ENCODE results near the gene COL12A1.

- TF ChIP-seq CTCF (IDR thresholded peaks at IDR 0.05) (no peak), POLR2A (IDR thresholded peaks at IDR 0.05) (no peak)
Measured at GRCh38 chr6:75233092-75233615, 27.3 kb upstream of the COL12A1 start.

All from right lobe of liver (tissue), 4 donors.